SK-N-SH (cell line): ENCODE data around the gene LST1.

Source experiments
- CHD2 ChIP-seq: fragments of 150-350 bp; IDR thresholded peaks from 2 replicates; pipeline ENCODE4 v1.6.1; 2018; ENCODE audit warnings: low read length; ENCODE audit not compliant: partially characterized antibody
- EP300 ChIP-seq, 2 experiments: IDR thresholded peaks; 2 replicates each; pipeline versions ENCODE4 v1.4.0 to v1.6.1; 2012; ENCODE audit warnings: borderline replicate concordance in 1 of 2, low read depth in 1 of 2, low read length in 1 of 2
- EZH2phosphoT487 ChIP-seq: fragments of 200-600 bp; sonication (generic); IDR thresholded peaks from 2 replicates; pipeline ENCODE4 v1.6.1; 2017; ENCODE audit warnings: low read depth, mixed run types, mild to moderate bottlenecking, antibody characterized with exemption, moderate library complexity, borderline replicate concordance
- GABPA ChIP-seq: IDR thresholded peaks from 2 replicates; pipeline ENCODE4 v1.4.0; 2012; ENCODE audit warnings: low read depth, mild to moderate bottlenecking
- JUND ChIP-seq: IDR thresholded peaks from 2 replicates; pipeline ENCODE4 v1.4.0; 2012
- MXI1 ChIP-seq: IDR thresholded peaks from 2 replicates; pipeline ENCODE4 v1.6.1; 2012; ENCODE audit warnings: mild to moderate bottlenecking, low read depth, low read length, improper control_type of control experiment
- NFIC ChIP-seq: IDR thresholded peaks from 2 replicates; pipeline ENCODE4 v1.4.0; 2012; ENCODE audit warnings: borderline replicate concordance
- POLR2AphosphoS5 ChIP-seq: IDR thresholded peaks from 2 replicates; pipeline ENCODE4 v1.6.1; 2012; ENCODE audit warnings: low read depth, low read length
- SIN3A ChIP-seq: IDR thresholded peaks from 2 replicates; pipeline ENCODE4 v1.6.1; 2012; ENCODE audit warnings: low read depth, mild to moderate bottlenecking, low read length, moderate library complexity, borderline replicate concordance
- TAF1 ChIP-seq: IDR thresholded peaks from 2 replicates; pipeline ENCODE4 v1.6.1; 2012; ENCODE audit warnings: low read depth, mild to moderate bottlenecking, low read length, moderate library complexity, borderline replicate concordance
- TF ChIP-seq, protein P1 (sequence below): fragments of 200-600 bp; sonication (generic); IDR thresholded peaks from 2 replicates; pipeline ENCODE4 v1.6.1; 2017; ENCODE audit warnings: antibody characterized with exemption, mild to moderate bottlenecking, moderate library complexity
- TF ChIP-seq, protein P2 (sequence below): IDR thresholded peaks from 2 replicates; pipeline ENCODE4 v1.4.0; 2012; ENCODE audit warnings: low read depth

DNA sequence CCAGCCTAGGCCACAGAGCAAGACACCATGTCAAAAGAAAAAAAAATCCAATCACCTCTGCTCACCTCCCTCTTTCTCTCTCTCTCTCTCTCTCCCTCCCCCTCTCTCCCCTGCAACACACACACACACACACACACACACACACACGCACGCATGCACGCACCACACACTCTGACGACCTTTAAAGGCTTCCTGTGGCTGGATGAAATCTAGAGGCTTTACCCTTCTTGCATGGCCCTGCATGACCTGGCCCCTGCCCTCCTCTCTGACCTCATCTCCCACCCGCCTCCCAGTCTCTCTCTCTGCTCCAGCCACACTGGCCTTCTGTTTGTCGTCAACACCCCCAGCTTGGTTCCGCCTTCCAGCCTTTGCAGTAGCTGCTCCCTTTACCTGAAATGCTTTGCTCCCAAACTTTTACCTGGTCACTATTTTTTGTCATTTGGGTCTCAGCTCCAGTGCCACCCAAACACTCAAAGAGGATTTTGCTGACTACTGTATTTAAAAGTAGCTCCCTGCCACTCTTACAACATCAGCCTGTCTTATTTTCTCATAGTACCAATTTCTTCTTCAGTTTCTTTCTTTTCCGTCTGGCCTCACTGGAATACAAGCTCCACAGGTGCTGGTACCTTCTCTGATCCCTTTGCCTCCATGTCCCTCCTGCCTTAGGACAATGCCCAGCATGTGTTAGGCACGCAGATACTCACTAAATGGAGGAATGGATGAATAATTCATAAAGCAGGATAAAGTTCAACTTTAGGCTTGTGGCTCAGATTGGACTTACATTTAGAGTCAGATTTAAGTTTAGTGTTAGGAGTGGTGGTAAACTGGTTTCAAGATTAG, 18.3 kb upstream of the LST1 start:
- TF ChIP-seq CHD2 (no peak), MXI1 (no peak), JUND (no peak), GABPA (no peak), SIN3A (no peak), POLR2AphosphoS5 (no peak), EP300 (IDR thresholded peaks at IDR 0.05; ENCODE audit: borderline replicate concordance in 1 of 2, low read depth in 1 of 2, low read length in 1 of 2) (no peak), NFIC (no peak), TAF1 (no peak), EZH2phosphoT487 (no peak)
- TF ChIP-seq, protein P1, sequence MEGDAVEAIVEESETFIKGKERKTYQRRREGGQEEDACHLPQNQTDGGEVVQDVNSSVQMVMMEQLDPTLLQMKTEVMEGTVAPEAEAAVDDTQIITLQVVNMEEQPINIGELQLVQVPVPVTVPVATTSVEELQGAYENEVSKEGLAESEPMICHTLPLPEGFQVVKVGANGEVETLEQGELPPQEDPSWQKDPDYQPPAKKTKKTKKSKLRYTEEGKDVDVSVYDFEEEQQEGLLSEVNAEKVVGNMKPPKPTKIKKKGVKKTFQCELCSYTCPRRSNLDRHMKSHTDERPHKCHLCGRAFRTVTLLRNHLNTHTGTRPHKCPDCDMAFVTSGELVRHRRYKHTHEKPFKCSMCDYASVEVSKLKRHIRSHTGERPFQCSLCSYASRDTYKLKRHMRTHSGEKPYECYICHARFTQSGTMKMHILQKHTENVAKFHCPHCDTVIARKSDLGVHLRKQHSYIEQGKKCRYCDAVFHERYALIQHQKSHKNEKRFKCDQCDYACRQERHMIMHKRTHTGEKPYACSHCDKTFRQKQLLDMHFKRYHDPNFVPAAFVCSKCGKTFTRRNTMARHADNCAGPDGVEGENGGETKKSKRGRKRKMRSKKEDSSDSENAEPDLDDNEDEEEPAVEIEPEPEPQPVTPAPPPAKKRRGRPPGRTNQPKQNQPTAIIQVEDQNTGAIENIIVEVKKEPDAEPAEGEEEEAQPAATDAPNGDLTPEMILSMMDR = no peak
- TF ChIP-seq, protein P2, sequence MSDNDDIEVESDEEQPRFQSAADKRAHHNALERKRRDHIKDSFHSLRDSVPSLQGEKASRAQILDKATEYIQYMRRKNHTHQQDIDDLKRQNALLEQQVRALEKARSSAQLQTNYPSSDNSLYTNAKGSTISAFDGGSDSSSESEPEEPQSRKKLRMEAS = no peak
